GM10266 (cell line): ENCODE results near the gene MLYCD.

Experiments used
- DNase-seq: peaks from one replicate; pipeline ENCODE4 v3.0.0; 2012; ENCODE audit errors: extremely low spot score
- CTCF ChIP-seq: IDR thresholded peaks from 2 replicates; pipeline ENCODE4 v1.5.1; 2012; ENCODE audit warnings: mild to moderate bottlenecking, low read depth; ENCODE audit not compliant: control insufficient read depth, insufficient read depth; ENCODE audit errors: missing control alignments

The MLYCD gene

GRCh38 chr16:83968306-83968851 is 69.5 kb downstream of the MLYCD start:
- peak; percentile 43 for DNase-seq
- TF ChIP-seq CTCF: no peak

GRCh38 chr16:83968891-83969649 is 70.2 kb downstream of the MLYCD start:
- no peak for TF ChIP-seq CTCF

GRCh38 chr16:83969771-83970429 is 71.0 kb downstream of the MLYCD start:
- TF ChIP-seq CTCF: no peak

More at GRCh38 chr16:83968891-83969649, 70.2 kb downstream of the MLYCD start:
- no peak for DNase-seq

GRCh38 chr16:83970430-83970815 is 71.5 kb downstream of the MLYCD start:
- no peak for TF ChIP-seq CTCF
- no peak for DNase-seq

More at GRCh38 chr16:83969771-83970429, 71.0 kb downstream of the MLYCD start:
- no peak for DNase-seq

GRCh38 chr16:83971165-83972130 is 72.5 kb downstream of the MLYCD start:
- no peak for DNase-seq
- TF ChIP-seq CTCF: no peak

- no peak for TF ChIP-seq CTCF
- no peak for DNase-seq
These were observed 73.5 kb downstream of the MLYCD start for GRCh38 chr16:83972256-83973008.
